ENCODE measurements around the gene SNX20.

Gene SNX20

DNA sequence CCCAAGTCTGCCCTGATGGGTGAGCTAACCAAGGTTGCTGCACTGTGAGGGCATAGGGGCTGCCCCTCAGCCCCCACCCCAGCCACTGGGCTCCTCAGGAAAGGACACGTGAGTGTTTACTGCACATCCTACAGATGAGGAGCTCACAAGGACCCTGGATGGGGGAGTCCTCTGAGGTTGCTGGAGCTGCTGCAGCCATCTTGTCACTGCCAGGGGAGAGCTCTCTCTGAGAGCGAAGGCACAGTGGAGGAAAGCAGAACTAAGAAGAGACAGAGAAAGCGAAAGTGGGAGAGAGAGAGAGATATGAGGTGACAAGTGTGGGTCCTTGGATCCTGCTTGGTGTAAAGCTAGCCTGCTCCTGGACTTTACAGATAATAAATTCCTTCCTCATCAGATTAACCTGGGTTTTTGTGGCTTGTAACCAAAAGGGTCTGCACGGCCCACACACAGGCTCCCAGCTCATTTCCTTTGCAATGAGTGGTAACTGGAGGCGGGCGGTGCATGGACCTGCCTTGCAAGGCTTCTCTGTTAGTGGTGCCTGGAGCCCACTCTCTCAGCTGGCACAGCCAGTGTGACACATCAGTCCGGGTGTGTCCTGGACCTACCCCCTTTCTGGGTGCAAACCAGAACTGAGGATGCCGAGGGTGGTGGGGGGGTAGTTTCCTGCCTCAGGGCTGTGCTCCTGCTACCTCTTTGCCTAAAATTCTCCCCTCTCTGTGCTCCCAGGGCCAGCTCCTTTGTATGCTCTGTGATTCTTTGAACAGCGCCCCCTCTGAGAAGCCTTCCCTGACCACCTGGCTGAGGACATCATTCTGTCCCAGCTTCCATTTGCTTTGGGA lies 14.2 kb downstream of the SNX20 start:
- FAIRE-seq (no peak), DNase-seq (ENCODE audit: insufficient read length, low spot score) (no peak)
- TF ChIP-seq, protein P1, sequence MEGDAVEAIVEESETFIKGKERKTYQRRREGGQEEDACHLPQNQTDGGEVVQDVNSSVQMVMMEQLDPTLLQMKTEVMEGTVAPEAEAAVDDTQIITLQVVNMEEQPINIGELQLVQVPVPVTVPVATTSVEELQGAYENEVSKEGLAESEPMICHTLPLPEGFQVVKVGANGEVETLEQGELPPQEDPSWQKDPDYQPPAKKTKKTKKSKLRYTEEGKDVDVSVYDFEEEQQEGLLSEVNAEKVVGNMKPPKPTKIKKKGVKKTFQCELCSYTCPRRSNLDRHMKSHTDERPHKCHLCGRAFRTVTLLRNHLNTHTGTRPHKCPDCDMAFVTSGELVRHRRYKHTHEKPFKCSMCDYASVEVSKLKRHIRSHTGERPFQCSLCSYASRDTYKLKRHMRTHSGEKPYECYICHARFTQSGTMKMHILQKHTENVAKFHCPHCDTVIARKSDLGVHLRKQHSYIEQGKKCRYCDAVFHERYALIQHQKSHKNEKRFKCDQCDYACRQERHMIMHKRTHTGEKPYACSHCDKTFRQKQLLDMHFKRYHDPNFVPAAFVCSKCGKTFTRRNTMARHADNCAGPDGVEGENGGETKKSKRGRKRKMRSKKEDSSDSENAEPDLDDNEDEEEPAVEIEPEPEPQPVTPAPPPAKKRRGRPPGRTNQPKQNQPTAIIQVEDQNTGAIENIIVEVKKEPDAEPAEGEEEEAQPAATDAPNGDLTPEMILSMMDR (IDR thresholded peaks at IDR 0.05; ENCODE audit: insufficient read depth, missing control alignments), result no peak

DNA sequence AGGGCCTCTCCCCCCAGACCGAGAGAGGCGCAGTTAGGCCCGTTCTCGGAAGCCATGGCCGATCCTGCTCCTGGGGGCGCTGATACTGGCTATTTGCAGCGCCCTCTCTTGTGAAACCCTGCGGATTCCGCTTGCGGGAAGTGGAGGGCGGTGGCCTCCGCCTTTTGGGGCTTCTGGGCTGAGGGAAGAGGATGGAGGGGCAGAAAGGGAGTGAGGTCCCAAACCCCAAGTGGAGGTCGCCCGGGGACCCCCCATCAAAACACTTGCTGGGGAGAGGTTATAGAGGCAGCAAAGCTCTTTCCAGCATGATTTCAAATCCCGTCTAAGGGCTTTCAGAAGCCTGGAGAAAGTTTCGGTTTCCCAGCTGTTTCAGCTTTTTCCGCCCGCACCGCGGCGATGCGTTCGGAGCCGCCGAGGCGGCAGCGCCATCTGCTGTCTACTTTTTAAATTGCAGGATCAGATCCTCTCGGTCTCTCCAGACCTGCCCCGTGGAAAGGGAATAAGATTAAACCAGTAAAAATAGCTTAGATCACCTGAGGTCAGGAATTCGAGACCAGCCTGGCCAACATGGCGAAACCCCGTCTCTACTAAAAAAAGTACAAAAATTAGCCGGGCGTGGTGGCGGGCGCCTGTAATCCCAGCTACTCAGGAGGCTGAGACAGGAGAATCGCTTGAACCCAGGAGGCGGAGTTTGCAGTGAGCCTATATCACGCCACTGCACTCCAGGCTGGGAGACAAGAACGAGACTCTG lies 15.8 kb downstream of the SNX20 start:
- peak; percentile 44 for DNase-seq (ENCODE audit: insufficient read length, low spot score)
- no peak for FAIRE-seq
- TF ChIP-seq, protein P1 (IDR thresholded peaks at IDR 0.05; ENCODE audit: insufficient read depth, missing control alignments), result peak; percentile 88

DNA sequence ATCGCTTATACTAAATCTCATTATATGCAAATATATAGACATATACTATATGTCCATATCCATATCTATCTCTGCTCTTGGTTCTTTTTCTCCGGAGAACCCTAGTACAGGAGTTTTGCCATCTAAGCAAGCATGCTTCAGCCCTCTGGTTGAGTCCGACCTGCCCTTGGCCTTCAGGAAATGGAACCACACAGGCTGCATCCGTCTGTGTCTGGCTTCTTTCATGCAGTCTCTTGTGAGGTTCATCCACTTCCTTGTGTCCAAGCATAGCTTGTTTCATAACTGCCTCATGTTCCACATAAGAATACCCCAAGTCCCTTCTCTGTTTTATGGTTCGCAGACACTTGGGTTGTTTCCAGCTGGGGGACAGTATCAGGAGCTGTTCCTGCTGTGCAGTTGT lies 16.8 kb downstream of the SNX20 start:
- DNase-seq (ENCODE audit: insufficient read length, low spot score), result no peak
- TF ChIP-seq, protein P1 (IDR thresholded peaks at IDR 0.05; ENCODE audit: insufficient read depth, missing control alignments), result no peak
- no peak for FAIRE-seq

DNA sequence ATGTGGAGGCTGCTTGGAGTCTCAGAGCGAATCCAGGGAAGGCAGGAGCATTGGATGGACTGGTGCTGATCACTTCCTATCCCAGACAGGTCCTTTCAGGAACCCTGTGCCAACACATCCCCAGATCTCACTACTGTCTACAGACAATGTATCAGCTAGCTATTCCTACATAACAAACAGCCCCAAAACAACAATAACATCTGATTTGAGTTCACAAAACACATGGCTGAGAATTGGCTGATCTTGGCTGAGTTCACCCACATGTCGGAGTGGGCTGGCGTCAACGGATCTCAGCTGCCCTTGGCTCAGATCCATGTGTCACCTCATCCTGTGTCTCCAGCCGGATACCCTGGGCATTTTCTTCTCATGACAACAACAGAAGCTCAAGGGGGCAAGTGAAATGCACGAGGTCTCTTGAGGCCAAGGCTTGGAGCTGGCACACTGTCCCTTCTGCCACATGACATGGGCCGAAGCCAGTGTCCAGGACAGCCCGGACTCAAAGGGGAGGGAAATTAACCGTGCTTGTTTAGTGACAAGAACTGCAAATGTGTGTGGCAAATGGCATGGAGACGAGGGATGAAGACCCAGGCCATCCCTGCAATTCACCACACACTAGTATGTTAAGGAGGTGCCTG lies 18.7 kb downstream of the SNX20 start:
- DNase-seq (ENCODE audit: insufficient read length, low spot score) (no peak), FAIRE-seq (no peak)
- TF ChIP-seq, protein P1 (IDR thresholded peaks at IDR 0.05; ENCODE audit: insufficient read depth, missing control alignments), result no peak

DNA sequence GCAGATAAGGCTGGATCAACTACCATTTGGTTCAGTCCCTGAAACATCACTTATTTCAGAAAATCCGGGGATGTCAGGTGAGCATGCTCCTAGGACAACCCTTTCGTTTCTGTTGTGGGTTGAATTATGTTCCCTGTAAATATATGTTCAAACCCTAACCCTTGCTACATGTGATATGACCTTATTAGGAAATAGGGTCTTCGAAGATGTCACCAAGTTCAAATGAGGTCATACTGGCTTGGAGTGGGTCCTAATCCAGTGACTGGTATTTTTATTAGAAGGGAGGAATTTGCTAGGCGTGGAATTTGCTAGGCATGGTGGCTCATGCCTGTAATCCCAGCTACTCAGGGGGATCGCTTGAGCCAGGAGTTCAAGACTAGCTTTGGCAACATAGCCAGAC lies 21.3 kb downstream of the SNX20 start:
- TF ChIP-seq, protein P1 (IDR thresholded peaks at IDR 0.05; ENCODE audit: insufficient read depth, missing control alignments), result no peak
- DNase-seq (ENCODE audit: insufficient read length, low spot score) (no peak), FAIRE-seq (no peak)

DNA sequence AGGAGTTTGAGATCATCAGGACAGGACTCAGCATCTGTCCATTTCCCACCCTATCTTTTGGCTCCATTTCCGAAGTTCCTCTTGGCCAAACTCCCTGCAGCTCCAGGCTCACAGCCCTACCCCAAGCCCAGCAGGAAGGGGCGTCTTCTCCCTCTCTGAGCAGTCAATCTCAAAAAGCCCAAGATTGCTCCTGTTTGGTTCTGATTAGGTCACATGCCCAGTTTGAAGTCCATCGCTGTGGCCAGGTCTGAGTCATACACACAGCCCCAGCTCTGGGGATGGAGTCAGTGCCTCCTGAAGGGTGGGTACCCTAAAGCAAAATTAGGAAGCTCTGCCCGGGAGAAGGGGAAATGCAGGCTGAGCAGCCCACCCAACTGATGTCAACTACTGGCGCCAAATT lies 23.9 kb downstream of the SNX20 start:
- TF ChIP-seq, protein P1 (IDR thresholded peaks at IDR 0.05; ENCODE audit: insufficient read depth, missing control alignments), result no peak
- FAIRE-seq, result no peak
- no peak for DNase-seq (ENCODE audit: insufficient read length, low spot score)
